ENCODE results near the gene SUCLG2. TPM values are rescaled to one million over a fixed set of nuclear protein-coding genes. Genes with fewer than 3 reads are reported as not detected.

Gene SUCLG2
- total RNA-seq, 1 donor from 2014 or later, result 44.6 TPM

DNA sequence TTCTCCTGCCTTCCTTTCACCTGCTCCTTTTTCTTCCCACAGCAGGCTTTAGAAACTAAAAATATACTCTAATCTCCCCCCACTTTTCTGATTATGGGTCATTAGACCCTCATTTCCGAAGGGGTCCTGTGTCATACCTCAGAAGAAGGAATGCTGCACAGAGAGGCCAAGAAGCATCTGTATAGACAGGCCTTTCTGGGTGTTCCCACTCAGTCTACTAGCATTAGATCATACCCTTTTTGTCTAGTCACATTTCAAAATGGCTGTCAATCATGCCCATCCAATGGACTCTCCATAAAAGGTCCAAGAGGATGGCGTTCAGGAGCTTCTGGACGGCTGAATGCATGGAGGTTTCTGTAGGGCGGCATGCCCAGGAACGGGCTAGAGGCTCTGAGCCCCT lies 192.2 kb downstream of the SUCLG2 start:
- no peak overlapping the region for H3K4me3 ChIP-seq (ENCODE audit: low read depth, low read length)
- TF ChIP-seq, protein P1, sequence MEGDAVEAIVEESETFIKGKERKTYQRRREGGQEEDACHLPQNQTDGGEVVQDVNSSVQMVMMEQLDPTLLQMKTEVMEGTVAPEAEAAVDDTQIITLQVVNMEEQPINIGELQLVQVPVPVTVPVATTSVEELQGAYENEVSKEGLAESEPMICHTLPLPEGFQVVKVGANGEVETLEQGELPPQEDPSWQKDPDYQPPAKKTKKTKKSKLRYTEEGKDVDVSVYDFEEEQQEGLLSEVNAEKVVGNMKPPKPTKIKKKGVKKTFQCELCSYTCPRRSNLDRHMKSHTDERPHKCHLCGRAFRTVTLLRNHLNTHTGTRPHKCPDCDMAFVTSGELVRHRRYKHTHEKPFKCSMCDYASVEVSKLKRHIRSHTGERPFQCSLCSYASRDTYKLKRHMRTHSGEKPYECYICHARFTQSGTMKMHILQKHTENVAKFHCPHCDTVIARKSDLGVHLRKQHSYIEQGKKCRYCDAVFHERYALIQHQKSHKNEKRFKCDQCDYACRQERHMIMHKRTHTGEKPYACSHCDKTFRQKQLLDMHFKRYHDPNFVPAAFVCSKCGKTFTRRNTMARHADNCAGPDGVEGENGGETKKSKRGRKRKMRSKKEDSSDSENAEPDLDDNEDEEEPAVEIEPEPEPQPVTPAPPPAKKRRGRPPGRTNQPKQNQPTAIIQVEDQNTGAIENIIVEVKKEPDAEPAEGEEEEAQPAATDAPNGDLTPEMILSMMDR (conservative IDR thresholded peaks at IDR 0.05; ENCODE audit: low read depth, low read length), result no peak
- no peak for DNase-seq (ENCODE audit: low read depth)

DNA sequence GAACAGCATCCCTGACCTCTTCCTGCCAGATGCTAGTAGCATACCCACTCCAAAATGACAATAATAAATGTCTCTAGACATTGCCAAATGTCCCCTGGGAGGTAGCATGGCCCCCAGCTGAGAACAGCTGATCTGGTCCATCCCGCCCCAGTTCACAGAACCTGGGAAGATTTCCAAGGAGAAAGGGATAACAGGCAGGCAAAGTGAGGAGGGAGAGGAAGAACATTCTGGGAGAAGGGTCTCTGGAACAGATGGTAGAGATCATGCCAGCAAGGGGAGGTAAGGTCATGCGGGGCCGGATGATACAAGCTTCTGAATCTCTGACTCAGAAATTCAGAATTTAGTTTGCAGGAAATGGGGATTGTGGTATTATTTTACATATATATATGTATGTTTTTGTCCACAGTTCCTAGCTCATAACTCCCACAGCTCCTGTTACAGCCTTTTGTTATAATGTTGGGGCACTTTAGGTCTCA lies 192.7 kb downstream of the SUCLG2 start:
- DNase-seq (ENCODE audit: low read depth), result no peak
- no peak overlapping the region for H3K4me3 ChIP-seq (ENCODE audit: low read depth, low read length)

DNA sequence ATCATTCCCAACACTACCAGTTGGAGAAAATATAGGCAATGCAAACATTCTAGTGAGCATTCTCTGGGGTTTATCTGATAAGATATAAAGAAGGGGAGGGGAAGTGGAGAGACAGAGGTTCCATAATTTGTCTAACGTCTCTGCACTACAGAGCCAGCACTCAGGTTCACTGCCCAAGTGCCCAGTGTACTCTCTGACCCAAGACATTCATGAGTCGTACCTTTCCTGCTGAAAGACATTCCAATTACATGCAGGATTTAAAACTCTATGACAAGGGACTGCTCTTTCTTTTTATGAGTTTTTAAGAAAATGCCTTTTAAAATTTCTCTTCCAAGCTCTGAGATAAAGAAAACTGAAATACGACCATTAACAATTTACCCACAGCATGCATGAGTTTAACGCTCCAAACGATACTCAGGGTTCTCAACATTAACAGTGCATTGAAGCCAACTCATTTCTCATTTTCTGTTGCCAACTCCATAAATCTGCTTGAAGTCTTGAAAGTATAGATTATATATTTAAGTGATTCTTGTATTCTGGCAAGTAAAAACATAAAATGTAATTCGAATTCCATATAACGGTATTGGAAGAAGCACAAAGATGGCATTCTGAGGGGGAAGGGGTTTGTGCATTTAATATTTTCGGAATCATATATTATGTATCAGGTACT lies 193.4 kb downstream of the SUCLG2 start:
- TF ChIP-seq, protein P1 (conservative IDR thresholded peaks at IDR 0.05; ENCODE audit: low read depth, low read length), result no peak
- no peak for DNase-seq (ENCODE audit: low read depth)
- no peak overlapping the region for H3K4me3 ChIP-seq (ENCODE audit: low read depth, low read length)

More for the DNA sequence above, 192.7 kb downstream of the SUCLG2 start:
- TF ChIP-seq, protein P1 (conservative IDR thresholded peaks at IDR 0.05; ENCODE audit: low read depth, low read length), result no peak

DNA sequence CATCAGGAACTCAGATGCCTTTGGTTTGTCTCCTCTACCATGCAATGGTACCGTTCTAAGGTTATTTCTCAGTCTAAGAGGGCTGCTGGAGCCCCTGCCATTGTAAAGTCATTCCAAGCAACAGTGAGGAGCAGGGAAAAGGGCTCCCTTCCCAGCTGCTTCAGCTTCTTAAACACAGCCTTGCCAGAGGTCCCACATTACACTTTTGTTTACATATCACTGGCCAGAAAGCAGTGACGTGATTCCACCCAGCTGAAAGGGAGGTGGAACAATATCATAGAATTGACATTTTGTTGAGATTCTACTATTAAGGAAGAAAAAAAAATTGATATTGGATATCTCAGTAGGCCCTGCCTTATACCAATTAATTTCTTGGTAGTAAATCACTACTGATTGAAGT lies 194.6 kb downstream of the SUCLG2 start:
- H3K4me3 ChIP-seq (ENCODE audit: low read depth, low read length), result no peak overlapping the region
- DNase-seq (ENCODE audit: low read depth), result no peak
- TF ChIP-seq, protein P1 (conservative IDR thresholded peaks at IDR 0.05; ENCODE audit: low read depth, low read length), result no peak

DNA sequence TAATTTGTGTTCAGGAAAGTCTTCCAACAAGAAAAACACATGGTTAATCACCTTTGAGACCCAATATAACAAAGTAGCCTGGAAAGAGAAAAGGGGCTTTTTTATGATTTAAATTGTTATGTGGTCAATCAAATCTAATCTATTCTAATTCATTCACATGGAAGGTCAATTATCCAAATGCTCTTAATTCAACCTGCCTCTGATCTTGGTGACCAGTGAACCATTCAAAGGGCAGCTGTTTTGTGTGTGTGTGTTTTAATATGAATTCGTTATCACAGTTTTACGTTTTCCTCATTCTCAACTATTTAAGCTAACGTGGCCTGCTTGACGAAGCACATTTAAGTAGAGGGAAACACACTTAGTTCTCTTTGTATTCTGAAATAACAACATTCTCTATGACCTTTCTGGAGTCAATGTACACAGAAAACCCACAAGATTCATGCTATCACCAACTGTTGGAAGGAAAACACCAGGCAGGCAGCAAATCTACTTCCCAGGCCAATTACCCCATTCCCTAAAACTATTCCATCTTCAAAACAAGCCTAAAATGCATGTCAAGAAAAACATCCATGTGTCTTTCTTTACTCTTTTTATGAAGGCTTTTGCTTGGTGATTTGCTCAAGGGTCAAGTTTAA lies 195.4 kb downstream of the SUCLG2 start:
- TF ChIP-seq, protein P1 (conservative IDR thresholded peaks at IDR 0.05; ENCODE audit: low read depth, low read length), result no peak
- H3K4me3 ChIP-seq (ENCODE audit: low read depth, low read length), result no peak overlapping the region
- DNase-seq (ENCODE audit: low read depth), result no peak

DNA sequence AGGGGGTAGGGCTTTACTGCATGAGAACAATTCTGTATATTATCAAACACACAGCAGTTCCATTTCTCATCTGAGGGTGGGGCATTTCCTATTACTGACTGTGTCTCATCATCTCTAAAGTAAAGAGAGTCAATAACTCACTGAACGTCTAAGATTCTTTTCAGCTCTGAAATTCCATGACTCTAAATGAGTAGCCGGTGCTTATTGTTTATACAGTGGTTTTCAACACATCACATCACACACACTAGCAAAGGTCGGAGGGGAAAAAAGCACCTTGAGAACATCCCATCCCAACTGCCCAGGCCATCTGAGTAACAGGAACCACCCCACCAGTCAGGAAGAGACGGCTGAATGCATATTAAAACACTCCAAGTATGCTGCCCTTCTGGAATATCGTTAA lies 196.0 kb downstream of the SUCLG2 start:
- no peak for DNase-seq (ENCODE audit: low read depth)
- H3K4me3 ChIP-seq (ENCODE audit: low read depth, low read length), result no peak overlapping the region
- TF ChIP-seq, protein P1 (conservative IDR thresholded peaks at IDR 0.05; ENCODE audit: low read depth, low read length), result no peak
